Measurements from ENCODE around the gene NCBP3.

DNA sequence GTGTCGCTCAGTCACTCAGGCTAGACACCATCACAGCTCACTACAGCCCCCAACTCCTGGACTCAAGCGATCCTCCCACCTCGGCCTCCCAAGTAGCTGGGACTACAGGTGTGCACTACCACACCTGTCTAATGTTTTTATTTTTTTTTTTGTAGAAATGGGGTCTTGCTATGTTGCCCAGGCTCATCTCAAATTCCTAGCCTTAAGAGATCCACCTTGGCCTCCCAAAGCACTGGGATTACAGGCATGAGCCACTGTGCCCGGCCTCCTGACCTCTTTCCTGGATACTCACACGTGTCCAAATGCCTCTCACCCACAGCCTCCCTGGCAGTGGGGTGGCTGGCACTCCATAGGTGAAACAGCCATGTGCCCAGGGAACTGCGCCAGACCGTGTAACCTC is 29.3 kb upstream of the NCBP3 start:
- TF ChIP-seq CTCF (conservative IDR thresholded peaks at IDR 0.05) (no peak), EZH2 (IDR thresholded peaks at IDR 0.05; ENCODE audit: low read depth) (no peak)
